Erythroblast (primary cell): Measurements from ENCODE around the gene GPATCH2.

Experiments used
- GATA1 ChIP-seq: IDR thresholded peaks from 2 replicates; pipeline ENCODE4 v1.6.1; 2011; ENCODE audit warnings: low read depth, mild to moderate bottlenecking, control low read depth, low read length, moderate library complexity
- POLR2A ChIP-seq: IDR thresholded peaks from 2 replicates; pipeline ENCODE4 v1.6.1; 2011; ENCODE audit warnings: mild to moderate bottlenecking, low read length

- TF ChIP-seq POLR2A (no peak), GATA1 (no peak)
Measured at GRCh38 chr1:217456261-217456660, 174.6 kb downstream of the GPATCH2 start.
